Neuronal stem cell (in vitro differentiated cells): ENCODE results near the gene EPS8L2.

Experiments used
- DNase-seq: peaks from one replicate; pipeline ENCODE4 v3.0.0-alpha.2; 2013; ENCODE audit warnings: low spot score
- H2AFZ ChIP-seq: one replicate; pipeline ENCODE4 v1.6.1; 2013; ENCODE audit warnings: mild to moderate bottlenecking, low read length, inconsistent platforms
- H2AK5ac ChIP-seq: 2 replicates; pipeline ENCODE4 v1.6.1; 2013; ENCODE audit warnings: low read depth, mild to moderate bottlenecking, inconsistent platforms, low read length, moderate library complexity, mixed read lengths
- H2BK120ac ChIP-seq: 2 replicates; pipeline ENCODE4 v1.6.1; 2013; ENCODE audit warnings: low read depth, mild to moderate bottlenecking, inconsistent platforms, low read length, moderate library complexity, mixed read lengths
- H2BK12ac ChIP-seq: one replicate; pipeline ENCODE4 v1.6.1; 2013; ENCODE audit warnings: low read length, inconsistent platforms
- H2BK15ac ChIP-seq: 2 replicates; pipeline ENCODE4 v1.6.1; 2013; ENCODE audit warnings: mild to moderate bottlenecking, low read length, inconsistent platforms, mixed read lengths
- H2BK5ac ChIP-seq: one replicate; pipeline ENCODE4 v1.6.1; 2013; ENCODE audit warnings: inconsistent platforms, mild to moderate bottlenecking, low read length, moderate library complexity
- H3K14ac ChIP-seq: one replicate; pipeline ENCODE4 v1.6.1; 2013; ENCODE audit warnings: low read length, inconsistent platforms
- H3K18ac ChIP-seq: 2 replicates; pipeline ENCODE4 v1.6.1; 2013; ENCODE audit warnings: low read length, inconsistent platforms
- H3K23ac ChIP-seq: 2 replicates; pipeline ENCODE4 v1.6.1; 2013; ENCODE audit warnings: low read depth, mild to moderate bottlenecking, mixed read lengths, low read length, inconsistent platforms; ENCODE audit not compliant: poor library complexity
- H3K27ac ChIP-seq: replicated peaks from 3 replicates; pipeline ENCODE4 v1.5.1; 2013; ENCODE audit warnings: low read length, inconsistent platforms
- H3K27me3 ChIP-seq, 3 experiments: 2 replicates each; pipeline ENCODE4 v1.6.1; 2013; ENCODE audit warnings: low read length in 3 of 3, mild to moderate bottlenecking in 2 of 3, inconsistent platforms in 1 of 3, low read depth in 1 of 3, mixed read lengths in 1 of 3, moderate library complexity in 1 of 3; ENCODE audit not compliant: control insufficient read depth in 3 of 3, insufficient read depth in 3 of 3
- H3K36me3 ChIP-seq, 2 donors: replicated peaks in 1 of 2; 2 replicates each; pipeline ENCODE4 v1.6.1; 2013; ENCODE audit warnings: low read length in 2 of 2; ENCODE audit not compliant: control insufficient read depth in 2 of 2, insufficient read depth in 2 of 2
- H3K4ac ChIP-seq: 2 replicates; pipeline ENCODE4 v1.6.1; 2013; ENCODE audit warnings: inconsistent platforms, mild to moderate bottlenecking, low read length, moderate library complexity
- H3K4me1 ChIP-seq, 2 donors: 1 replicate in 1 of 2; 2 replicates in 1 of 2; pipeline ENCODE4 v1.6.1; 2013; ENCODE audit warnings: low read length in 2 of 2, low read depth in 1 of 2; ENCODE audit not compliant: control insufficient read depth in 2 of 2, insufficient read depth in 1 of 2
- H3K4me2 ChIP-seq: one replicate; pipeline ENCODE4 v1.6.1; 2013; ENCODE audit warnings: mild to moderate bottlenecking, low read length, inconsistent platforms; ENCODE audit not compliant: insufficient read depth, poor library complexity, severe bottlenecking
- H3K4me3 ChIP-seq, 2 donors: 2 replicates each; pipeline ENCODE4 v1.5.1; 2013; ENCODE audit warnings: low read length in 2 of 2, mild to moderate bottlenecking in 2 of 2, inconsistent platforms in 1 of 2, moderate library complexity in 1 of 2
- H3K79me1 ChIP-seq: one replicate; pipeline ENCODE4 v1.6.1; 2013; ENCODE audit warnings: low read depth, mild to moderate bottlenecking, inconsistent platforms, low read length, moderate library complexity
- H3K9ac ChIP-seq: one replicate; pipeline ENCODE4 v1.6.1; 2013; ENCODE audit warnings: mild to moderate bottlenecking, low read depth, low read length, inconsistent platforms; ENCODE audit not compliant: poor library complexity
- H3K9me3 ChIP-seq, 2 donors: replicated peaks in 1 of 2; 2 replicates each; pipeline versions ENCODE3 to v1.6.1; 2013; ENCODE audit warnings: low read length in 2 of 2, mild to moderate bottlenecking in 2 of 2, inconsistent platforms in 1 of 2, low read depth in 1 of 2, mixed read lengths in 1 of 2, moderate library complexity in 1 of 2; ENCODE audit not compliant: control insufficient read depth in 2 of 2, insufficient read depth in 1 of 2
- H4K8ac ChIP-seq: one replicate; pipeline ENCODE4 v1.6.1; 2013; ENCODE audit warnings: low read depth, mild to moderate bottlenecking, inconsistent platforms, low read length, moderate library complexity
- H4K91ac ChIP-seq: one replicate; pipeline ENCODE4 v1.6.1; 2013; ENCODE audit warnings: low read length, low read depth, mild to moderate bottlenecking, inconsistent platforms; ENCODE audit not compliant: poor library complexity
- WGBS, 2 donors: extraction: QIAGEN DNeasy Blood & Tissue Kit; methylation state at CpG; one replicate each; pipeline ENCODE4 v1.1.7; 2013; ENCODE audit warnings: missing lambda C conversion rate in 2 of 2, mixed read lengths in 1 of 2; ENCODE audit not compliant: insufficient read length in 2 of 2, insufficient replicate concordance in 1 of 2; ENCODE audit errors: extremely low coverage in 2 of 2; 5-methylcytosine and 5-hydroxymethylcytosine counted together

The EPS8L2 gene

GRCh38 chr11:686451-687243 lies 19.4 kb upstream of the EPS8L2 start:
- H2BK120ac ChIP-seq, result no peak overlapping the region
- H3K4me1 ChIP-seq, result no peaks in the 10 kb centered on the region
- H3K18ac ChIP-seq, result peak overlapping the region; percentile 66
- no peak overlapping the region for H3K27ac ChIP-seq
- no peak overlapping the region for H2BK12ac ChIP-seq
- no peak overlapping the region for H2BK5ac ChIP-seq
- H3K27me3 ChIP-seq, result peaks cover 0 to 2% (median 0%) of the 10 kb centered on the region in 3 experiments
- H2AK5ac ChIP-seq, result no peak overlapping the region
- H2AFZ ChIP-seq, result no peak overlapping the region
- no peak overlapping the region for H4K8ac ChIP-seq
- no peak overlapping the region for H3K9ac ChIP-seq
- no peak overlapping the region for H3K4me3 ChIP-seq
- no peak overlapping the region for H3K4ac ChIP-seq
- H3K79me1 ChIP-seq, result peaks cover 9% of the 10 kb centered on the region
- no peak for DNase-seq
- no peak overlapping the region for H2BK15ac ChIP-seq
- H3K9me3 ChIP-seq, result no peaks in the 10 kb centered on the region
- H4K91ac ChIP-seq, result peak overlapping the region; percentile 59
- no peak overlapping the region for H3K14ac ChIP-seq
- H3K4me2 ChIP-seq, result no peak overlapping the region
- peaks cover 46 to 94% of the 10 kb centered on the region in 2 donors for H3K36me3 ChIP-seq
- peak overlapping the region; percentile 48 for H3K23ac ChIP-seq
- no CpG with 5 or more reads among the region's 30 CpGs for WGBS, 2 donors

DNA sequence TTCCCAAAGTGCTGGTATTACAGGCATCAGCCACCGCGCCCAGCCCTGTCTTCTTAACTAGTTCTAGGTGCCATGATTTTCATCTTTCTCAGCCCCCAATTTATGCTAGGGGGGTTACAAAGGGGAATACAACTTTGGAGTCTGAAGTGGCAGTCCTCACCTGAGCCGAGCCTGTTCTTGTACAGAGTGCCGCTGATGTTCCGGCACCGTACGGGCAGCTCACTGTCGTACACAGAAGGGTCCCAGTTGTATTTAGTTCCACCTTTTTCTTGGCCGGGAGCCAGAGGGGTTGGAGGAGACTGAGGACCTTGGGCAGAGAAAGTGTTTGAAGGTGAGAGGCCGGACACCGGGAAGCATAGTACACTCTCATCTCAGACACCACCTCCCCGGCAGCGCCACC lies 18.3 kb upstream of the EPS8L2 start:
- Histone ChIP-seq H2BK15ac (no peak overlapping the region), H2AK5ac (no peak overlapping the region), H3K23ac (peak overlapping the region; percentile 80), H3K4me3 (no peak overlapping the region), H3K27ac (no peak overlapping the region), H3K4me1 (peaks cover 1 to 2% of the 10 kb centered on the region in 2 donors), H3K14ac (no peak overlapping the region), H2AFZ (no peak overlapping the region), H3K4me2 (no peak overlapping the region), H4K91ac (no peak overlapping the region), H3K27me3 (peaks cover 0 to 2% (median 0%) of the 10 kb centered on the region in 3 experiments), H3K79me1 (peaks cover 11% of the 10 kb centered on the region), H3K9me3 (no peaks in the 10 kb centered on the region), H4K8ac (no peak overlapping the region), H2BK120ac (no peak overlapping the region), H3K9ac (no peak overlapping the region), H2BK5ac (no peak overlapping the region), H3K36me3 (peaks cover 39 to 83% of the 10 kb centered on the region in 2 donors), H3K18ac (no peak overlapping the region), H3K4ac (no peak overlapping the region), H2BK12ac (no peak overlapping the region)
- no CpG with 5 or more reads among the region's 13 CpGs for WGBS, 2 donors
- no peak for DNase-seq

DNA sequence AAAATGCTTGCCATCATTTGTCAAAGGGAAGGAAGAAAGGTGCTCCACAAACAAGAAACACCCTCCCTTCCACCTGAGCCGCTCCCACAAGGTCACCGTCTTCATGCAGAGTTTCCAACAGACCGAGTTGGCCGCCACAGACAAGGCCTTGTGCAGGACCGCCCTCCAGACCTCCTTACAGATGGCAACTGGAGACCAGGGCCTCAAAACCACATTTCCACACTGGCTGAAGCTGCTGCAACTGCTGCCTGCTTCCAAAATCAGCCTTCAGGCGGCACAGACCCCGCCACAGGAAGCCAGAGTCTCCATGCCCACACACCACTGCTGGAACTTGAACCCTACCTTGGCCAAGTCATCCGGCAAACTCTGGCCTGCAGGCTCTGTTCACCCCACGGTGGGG lies 17.4 kb upstream of the EPS8L2 start:
- no peak overlapping the region for H3K9ac ChIP-seq
- peak overlapping the region; percentile 73 for H3K23ac ChIP-seq
- H2AK5ac ChIP-seq, result no peak overlapping the region
- no peak for DNase-seq
- peak overlapping the region; percentile 72 for H2BK120ac ChIP-seq
- peak overlapping the region; percentile 82 for H4K8ac ChIP-seq
- H3K4me3 ChIP-seq, result no peak overlapping the region
- no peak overlapping the region for H2AFZ ChIP-seq
- WGBS, 2 donors, result no CpG with 5 or more reads among the region's 9 CpGs
- H3K27me3 ChIP-seq, result peaks cover 0 to 2% (median 0%) of the 10 kb centered on the region in 3 experiments
- no peak overlapping the region for H2BK12ac ChIP-seq
- H3K4me1 ChIP-seq, result peaks cover 6 to 9% of the 10 kb centered on the region in 2 donors
- H3K9me3 ChIP-seq, result no peaks in the 10 kb centered on the region
- H3K79me1 ChIP-seq, result peaks cover 14% of the 10 kb centered on the region
- H4K91ac ChIP-seq, result no peak overlapping the region
- peak overlapping the region; percentile 48 for H3K18ac ChIP-seq
- no peak overlapping the region for H3K14ac ChIP-seq
- no peak overlapping the region for H2BK5ac ChIP-seq
- no peak overlapping the region for H3K4me2 ChIP-seq
- H3K4ac ChIP-seq, result no peak overlapping the region
- H3K36me3 ChIP-seq, result peaks cover 35 to 74% of the 10 kb centered on the region in 2 donors
- no peak overlapping the region for H2BK15ac ChIP-seq
- no peak overlapping the region for H3K27ac ChIP-seq

- H2BK12ac ChIP-seq, result no peak overlapping the region
- peaks cover 13 to 15% of the 10 kb centered on the region in 2 donors for H3K4me1 ChIP-seq
- H4K91ac ChIP-seq, result no peak overlapping the region
- H3K79me1 ChIP-seq, result peaks cover 20% of the 10 kb centered on the region
- H3K14ac ChIP-seq, result no peak overlapping the region
- DNase-seq, result no peak
- WGBS, 2 donors, result no CpG with 5 or more reads among the region's 7 CpGs
- H2BK15ac ChIP-seq, result no peak overlapping the region
- H4K8ac ChIP-seq, result no peak overlapping the region
- peaks cover 31 to 64% of the 10 kb centered on the region in 2 donors for H3K36me3 ChIP-seq
- H3K27me3 ChIP-seq, result peaks cover 0 to 1% (median 0%) of the 10 kb centered on the region in 3 experiments
- H3K4me3 ChIP-seq, result no peak overlapping the region
- H3K4me2 ChIP-seq, result no peak overlapping the region
- no peak overlapping the region for H2AK5ac ChIP-seq
- H3K18ac ChIP-seq, result no peak overlapping the region
- H3K9me3 ChIP-seq, result no peaks in the 10 kb centered on the region
- H3K4ac ChIP-seq, result peak overlapping the region; percentile 53
- H3K23ac ChIP-seq, result no peak overlapping the region
- H2BK5ac ChIP-seq, result no peak overlapping the region
- H3K9ac ChIP-seq, result peak overlapping the region; percentile 21
- H2AFZ ChIP-seq, result no peak overlapping the region
- H3K27ac ChIP-seq, result no peak overlapping the region
- H2BK120ac ChIP-seq, result no peak overlapping the region
These were observed 16.4 kb upstream of the EPS8L2 start for GRCh38 chr11:689625-690024.
